H1 (cell line): Measurements from ENCODE around the gene RNF144A. TPM values are rescaled to one million over a fixed set of nuclear protein-coding genes. Genes with fewer than 3 reads are reported as not detected.

Experiments
- CTCF ChIA-PET: fragments of 300-600 bp; sonication (Branson Sonifier 250); formaldehyde crosslinking; loops from one replicate; lab custom pipeline; 2021; ENCODE audit not compliant: partially characterized antibody; lab: Charles Lee
- POLR2A ChIA-PET: fragments of 300-600 bp; sonication (Branson Sonifier 250); formaldehyde crosslinking; loops from one replicate; lab custom pipeline; 2021; ENCODE audit warnings: inconsistent platforms; ENCODE audit not compliant: partially characterized antibody; lab: Charles Lee
- DNase-seq, 2 experiments: peaks; one replicate each; pipeline versions ENCODE4 v3.0.0 to v3.0.0-alpha.2; 2010 to 2022; ENCODE audit warnings: low spot score in 2 of 2, low read depth in 1 of 2, mixed read lengths in 1 of 2
- FAIRE-seq: peaks from 2 replicates; lab custom pipeline; 2011; peaks lifted over from hg19 to GRCh38; lab: Jason Lieb, UNC
- H2AFZ ChIP-seq: 2 replicates; pipeline ENCODE4 v1.8.1; 2012; ENCODE audit warnings: low read length, inconsistent platforms
- H2AK5ac ChIP-seq: 2 replicates; pipeline ENCODE4 v1.6.1; 2013; ENCODE audit warnings: low read depth, low read length
- H2BK120ac ChIP-seq: replicated peaks from 2 replicates; pipeline ENCODE3; 2013; ENCODE audit warnings: low read depth, low read length, inconsistent platforms
- H2BK12ac ChIP-seq: 2 replicates; pipeline ENCODE4 v1.6.1; 2013; ENCODE audit warnings: low read depth, low read length
- H2BK15ac ChIP-seq: 2 replicates; pipeline ENCODE4 v1.6.1; 2013; ENCODE audit warnings: low read length
- H2BK20ac ChIP-seq: 2 replicates; pipeline ENCODE4 v1.6.1; 2013; ENCODE audit warnings: low read length
- H2BK5ac ChIP-seq: 2 replicates; pipeline ENCODE4 v1.6.1; 2013; ENCODE audit warnings: low read depth, low read length
- H3K14ac ChIP-seq: 2 replicates; pipeline ENCODE4 v1.6.1; 2013; ENCODE audit warnings: inconsistent platforms; ENCODE audit not compliant: insufficient read length
- H3K18ac ChIP-seq: 2 replicates; pipeline ENCODE4 v1.6.1; 2013; ENCODE audit warnings: low read length; ENCODE audit errors: extremely low read depth
- H3K23ac ChIP-seq: 2 replicates; pipeline ENCODE4 v1.6.1; 2013; ENCODE audit warnings: inconsistent platforms; ENCODE audit not compliant: insufficient read length
- H3K23me2 ChIP-seq: 2 replicates; pipeline ENCODE4 v1.6.1; 2013; ENCODE audit warnings: low read depth, low read length
- H3K27ac ChIP-seq: 2 replicates; pipeline ENCODE4 v1.6.1; 2011; ENCODE audit warnings: low read depth, low read length, inconsistent platforms
- H3K27me3 ChIP-seq, 4 experiments: replicated peaks in 1 of 4; 1 replicate in 1 of 4; 2 replicates in 3 of 4; pipeline versions ENCODE4 v1.6.1 to v1.8.1; 2011 to 2013; ENCODE audit warnings: low read length in 3 of 4, mild to moderate bottlenecking in 3 of 4, inconsistent platforms in 2 of 4, mixed read lengths in 2 of 4, moderate library complexity in 1 of 4; ENCODE audit not compliant: control insufficient read depth in 3 of 4, insufficient read depth in 3 of 4; ENCODE audit errors: extremely low read depth in 1 of 4
- H3K36me3 ChIP-seq, 4 experiments: 2 replicates each; pipeline versions ENCODE4 v1.6.1 to v1.8.1; 2011 to 2013; ENCODE audit warnings: mild to moderate bottlenecking in 4 of 4, low read length in 3 of 4, moderate library complexity in 2 of 4, control low read depth in 1 of 4, inconsistent platforms in 1 of 4; ENCODE audit not compliant: insufficient read depth in 4 of 4, control insufficient read depth in 2 of 4
- H3K4ac ChIP-seq: replicated peaks from 2 replicates; pipeline ENCODE3; 2013; ENCODE audit warnings: low read length, low read depth, mixed read lengths, inconsistent platforms; ENCODE audit not compliant: insufficient read length
- H3K4me1 ChIP-seq, 4 experiments: replicated peaks in 1 of 4; 1 replicate in 1 of 4; 2 replicates in 3 of 4; pipeline versions ENCODE4 v1.6.1 to v1.8.1; 2011 to 2013; ENCODE audit warnings: low read length in 3 of 4, inconsistent platforms in 2 of 4, mixed read lengths in 1 of 4; ENCODE audit not compliant: insufficient read depth in 4 of 4, control insufficient read depth in 3 of 4
- H3K4me2 ChIP-seq, 2 experiments: 2 replicates each; pipeline versions ENCODE4 v1.6.1 to v1.8.1; 2011 to 2013; ENCODE audit warnings: low read depth in 2 of 2, low read length in 2 of 2, control low read depth in 1 of 2, inconsistent platforms in 1 of 2, mild to moderate bottlenecking in 1 of 2; ENCODE audit not compliant: insufficient read depth in 1 of 2
- H3K4me3 ChIP-seq, 4 experiments: fragments of 200-600, 300-600 bp in 1 of 4; sonication (generic), shearing (Covaris generic), sonication (Bioruptor Twin) in 1 of 4; 2 replicates each; pipeline versions ENCODE4 v1.5.1 to v1.8.1; 2011 to 2016; ENCODE audit warnings: low read length in 4 of 4, low read depth in 3 of 4, control low read depth in 2 of 4, inconsistent platforms in 2 of 4, mild to moderate bottlenecking in 2 of 4, mixed read lengths in 1 of 4, moderate library complexity in 1 of 4; ENCODE audit not compliant: insufficient read depth in 2 of 4; ENCODE audit errors: extremely low read depth in 1 of 4
- H3K56ac ChIP-seq: replicated peaks from 2 replicates; pipeline ENCODE3; 2013; ENCODE audit warnings: low read depth, mild to moderate bottlenecking, mixed read lengths, low read length, inconsistent platforms; ENCODE audit not compliant: insufficient read length
- H3K79me1 ChIP-seq: 2 replicates; pipeline ENCODE4 v1.6.1; 2013; ENCODE audit warnings: low read depth, low read length, control low read depth
- H3K79me2 ChIP-seq, 2 experiments: 2 replicates each; pipeline versions ENCODE4 v1.6.1 to v1.8.1; 2012 to 2013; ENCODE audit warnings: low read length in 2 of 2, mild to moderate bottlenecking in 2 of 2, inconsistent platforms in 1 of 2; ENCODE audit not compliant: insufficient read depth in 2 of 2, control insufficient read depth in 1 of 2
- H3K9ac ChIP-seq, 4 experiments: replicated peaks in 1 of 4; 1 replicate in 1 of 4; 2 replicates in 3 of 4; pipeline versions ENCODE4 v1.6.1 to v1.8.1; 2011 to 2013; ENCODE audit warnings: low read depth in 3 of 4, low read length in 3 of 4, control low read depth in 2 of 4, mild to moderate bottlenecking in 2 of 4, moderate library complexity in 2 of 4, inconsistent platforms in 1 of 4; ENCODE audit errors: extremely low read depth in 1 of 4
- H3K9me3 ChIP-seq, 2 experiments: 2 replicates each; pipeline versions ENCODE4 v1.6.1 to v1.8.1; 2012 to 2013; ENCODE audit warnings: mild to moderate bottlenecking in 2 of 2, moderate library complexity in 2 of 2, control low read depth in 1 of 2, inconsistent platforms in 1 of 2, low read depth in 1 of 2, low read length in 1 of 2, mixed read lengths in 1 of 2; ENCODE audit not compliant: insufficient read depth in 2 of 2
- H4K20me1 ChIP-seq, 2 experiments: replicated peaks in 1 of 2; 2 replicates each; pipeline versions ENCODE3 to v1.8.1; 2011 to 2013; ENCODE audit warnings: inconsistent platforms in 2 of 2, low read length in 2 of 2, mild to moderate bottlenecking in 1 of 2; ENCODE audit not compliant: insufficient read depth in 2 of 2, control insufficient read depth in 1 of 2
- H4K5ac ChIP-seq: 2 replicates; pipeline ENCODE4 v1.6.1; 2013; ENCODE audit warnings: low read length, low read depth, mixed read lengths, inconsistent platforms; ENCODE audit not compliant: insufficient read length
- H4K8ac ChIP-seq: 2 replicates; pipeline ENCODE4 v1.8.0; 2013; ENCODE audit warnings: mild to moderate bottlenecking, moderate library complexity, low read length, inconsistent platforms; ENCODE audit not compliant: insufficient read depth; ENCODE audit errors: extremely low read depth
- H4K91ac ChIP-seq: replicated peaks from 2 replicates; pipeline ENCODE3; 2013; ENCODE audit warnings: low read length, mixed read lengths, inconsistent platforms; ENCODE audit not compliant: insufficient read length
- BCL11A ChIP-seq, 2 experiments: IDR thresholded peaks; one replicate each; pipeline ENCODE4 v1.6.1; 2011; ENCODE audit warnings: low read depth in 2 of 2, low read length in 2 of 2, mild to moderate bottlenecking in 2 of 2
- CTBP2 ChIP-seq: IDR thresholded peaks from 2 replicates; pipeline ENCODE4 v1.7.0; 2011; ENCODE audit warnings: borderline replicate concordance, mild to moderate bottlenecking, moderate library complexity, mixed read lengths, low read length; ENCODE audit not compliant: insufficient read depth, insufficient read length
- GTF2F1 ChIP-seq: IDR thresholded peaks from 2 replicates; pipeline ENCODE4 v1.6.1; 2012; ENCODE audit warnings: low read depth, low read length, improper control_type of control experiment, borderline replicate concordance
- JUND ChIP-seq: IDR thresholded peaks from 2 replicates; pipeline ENCODE4 v1.6.1; 2011; ENCODE audit warnings: mild to moderate bottlenecking, improper control_type of control experiment, low read length
- KDM1A ChIP-seq: fragments of 200-600, 300-600 bp; sonication (generic); IDR thresholded peaks from 2 replicates; pipeline ENCODE4 v1.7.1; 2016; ENCODE audit warnings: mild to moderate bottlenecking, low read length, borderline replicate concordance
- KDM4A ChIP-seq: IDR thresholded peaks from one replicate; pipeline ENCODE4 v1.7.1; 2012; ENCODE audit warnings: low read depth, mild to moderate bottlenecking, moderate library complexity, low read length, inconsistent platforms; ENCODE audit not compliant: severe bottlenecking
- NRF1 ChIP-seq: IDR thresholded peaks from 2 replicates; pipeline ENCODE4 v1.6.1; 2011; ENCODE audit warnings: mild to moderate bottlenecking, low read depth, low read length, improper control_type of control experiment
- POU5F1 ChIP-seq: IDR thresholded peaks from 2 replicates; pipeline ENCODE4 v1.6.1; 2011; ENCODE audit warnings: low read depth, mild to moderate bottlenecking, low read length, moderate library complexity
- TEAD4 ChIP-seq: IDR thresholded peaks from 2 replicates; pipeline ENCODE4 v1.6.1; 2012; ENCODE audit warnings: low read depth, low read length, inconsistent platforms, mixed read lengths
- WGBS, 2 experiments: shearing (Covaris generic) in 1 of 2; methylation state at CpG; one replicate each; pipeline versions ENCODE4 v1.1.6 to v1.1.7; 2013 to 2015; ENCODE audit warnings: low lambda C conversion rate in 2 of 2, mixed read lengths in 2 of 2, inconsistent platforms in 1 of 2, low coverage in 1 of 2, missing lambda C conversion rate in 1 of 2; ENCODE audit not compliant: insufficient replicate concordance in 2 of 2, insufficient coverage in 1 of 2, insufficient read length in 1 of 2; ENCODE audit errors: extremely low coverage in 1 of 2, missing lambda C conversion rate in 1 of 2; 5-methylcytosine and 5-hydroxymethylcytosine counted together
- polyA plus RNA-seq, 7 experiments: library from polyadenylated mRNA; depleted of rRNA in 3 of 7; stranded (reverse) in 5 of 7; unstranded in 2 of 7; fragments of >200 nt in 5 of 7; fragments of 200-250 nt in 2 of 7; gene quantifications; 1 replicate in 5 of 7; 2 replicates in 1 of 7; 4 replicates in 1 of 7; pipeline versions ENCODE4 v1.2.1 to v1.2.3, GENCODE V29; 2011 to 2013; ENCODE audit warnings: missing spikeins in 2 of 7, mixed read lengths in 2 of 7
- total RNA-seq: library from RNA; stranded (reverse); fragmentation: NEBNext Ultra II Directional; extraction: Animal tissue kit (Norgen Biotek cat#: 25700); gene quantifications from 2 replicates; pipeline ENCODE4 v1.2.1, GENCODE V29; 2021

Gene RNF144A
- total and polyA plus RNA-seq, 2 of the 8 experiments (the other 6 are each of a cell fraction or from before 2014, with no cell fraction given), result 14.0 to 15.0 TPM

DNA sequence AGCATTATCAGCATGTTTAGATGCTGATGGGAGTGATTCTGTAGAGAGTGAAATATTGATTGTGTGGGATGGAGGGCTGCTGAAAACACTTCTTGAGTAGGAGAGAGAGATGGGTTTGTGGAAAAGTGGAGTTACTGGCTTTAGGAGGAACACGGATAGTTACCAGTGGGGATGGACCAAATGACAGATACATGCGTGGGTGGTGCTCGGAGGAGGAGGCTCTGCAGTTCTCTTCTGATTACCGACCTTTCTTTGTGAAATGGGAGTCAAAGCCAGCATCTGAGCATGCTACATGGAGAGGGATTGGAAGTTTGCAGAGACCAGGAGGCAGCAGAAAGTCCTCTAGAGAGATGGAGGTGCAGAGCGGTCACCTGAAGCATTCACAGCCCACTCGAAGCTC lies 26.3 kb downstream of the RNF144A start:
- no peak for DNase-seq
- Histone ChIP-seq H4K8ac (no peak overlapping the region), H3K36me3 (no peaks in the 10 kb centered on the region; a peak in 1 of 8 replicates), H3K4me2 (no peak overlapping the region), H3K4ac (no peak overlapping the region), H2BK12ac (no peak overlapping the region), H3K4me3 (no peak overlapping the region), H4K5ac (no peak overlapping the region), H3K4me1 (peaks cover 0 to 2% (median 0%) of the 10 kb centered on the region in 4 experiments; a peak in 3 of 7 replicates), H3K9me3 (no peaks in the 10 kb centered on the region), H3K27me3 (no peaks in the 10 kb centered on the region), H2BK5ac (no peak overlapping the region), H2AK5ac (no peak overlapping the region), H3K56ac (no peak overlapping the region), H3K79me2 (peaks cover 0 to 7% of the 10 kb centered on the region in 2 experiments; a peak in 2 of 4 replicates), H3K23ac (no peak overlapping the region), H3K9ac (no peak overlapping the region), H3K79me1 (0 out of 2 replicates have a peak, but pooled peaks cover 2% of the 10 kb centered on the region), H4K91ac (no peak overlapping the region), H3K27ac (no peak overlapping the region), H2BK15ac (no peak overlapping the region), H2BK120ac (no peak overlapping the region), H3K14ac (no peak overlapping the region), H3K23me2 (no peaks in the 10 kb centered on the region), H2BK20ac (no peak overlapping the region), H4K20me1 (peaks cover 3 to 5% of the 10 kb centered on the region in 2 experiments), H3K18ac (no peak overlapping the region), H2AFZ (no peak overlapping the region)
- WGBS, 2 experiments, result 88% methylated on average over 6 of the region's 6 CpGs; no CpG with 5 or more reads in 1 of the 2 experiments
- FAIRE-seq, result no peak
- POLR2A ChIA-PET, result no interaction called here
- CTCF ChIA-PET, result interaction anchor here (1.3 kb wide), 2 partner anchors 24 to 27 kb away, joined by 5 to 8 read pairs; partner anchors contain the start of gene RNF144A
- TF ChIP-seq BCL11A (IDR thresholded peaks at IDR 0.05; ENCODE audit: low read depth in 2 of 2, low read length in 2 of 2) (no peak), TEAD4 (no peak), KDM1A (no peak), JUND (no peak), CTBP2 (no peak), GTF2F1 (no peak), POU5F1 (no peak), KDM4A (no peak), NRF1 (no peak)
